ENCODE data around the gene STARD8.

The STARD8 gene

GRCh38 chrX:68693481-68694434, 46.3 kb downstream of the STARD8 start:
- DNase-seq (ENCODE audit: low spot score) = no peak

GRCh38 chrX:68694435-68695205, 47.2 kb downstream of the STARD8 start:
- DNase-seq (ENCODE audit: low spot score) = no peak

- no peak for DNase-seq (ENCODE audit: low spot score)
Observed at GRCh38 chrX:68695206-68695845, 47.9 kb downstream of the STARD8 start.

- no peak for DNase-seq (ENCODE audit: low spot score)
Observed at GRCh38 chrX:68696267-68696990, 49.0 kb downstream of the STARD8 start.

- no peak for DNase-seq (ENCODE audit: low spot score)
Observed at GRCh38 chrX:68697036-68697435, 49.6 kb downstream of the STARD8 start.

- no peak for DNase-seq (ENCODE audit: low spot score)
Observed at GRCh38 chrX:68697465-68698125, 50.1 kb downstream of the STARD8 start.

- DNase-seq (ENCODE audit: low spot score) = no peak
Observed at GRCh38 chrX:68698942-68699341, 51.5 kb downstream of the STARD8 start.

GRCh38 chrX:68699960-68700746, 52.7 kb downstream of the STARD8 start:
- no peak for DNase-seq (ENCODE audit: low spot score)

GRCh38 chrX:68703369-68703768, 55.9 kb downstream of the STARD8 start:
- DNase-seq (ENCODE audit: low spot score) = no peak

- DNase-seq (ENCODE audit: low spot score) = no peak
Observed at GRCh38 chrX:68703846-68704245, 56.4 kb downstream of the STARD8 start.

GRCh38 chrX:68705986-68706385, 58.5 kb downstream of the STARD8 start:
- DNase-seq (ENCODE audit: low spot score) = no peak

- no peak for DNase-seq (ENCODE audit: low spot score)
Observed at GRCh38 chrX:68708503-68709290, 61.2 kb downstream of the STARD8 start.

- peak; percentile 51 for DNase-seq (ENCODE audit: low spot score)
Observed at GRCh38 chrX:68710870-68711576, 63.6 kb downstream of the STARD8 start.

- DNase-seq (ENCODE audit: low spot score) = no peak
Observed at GRCh38 chrX:68711845-68712244, 64.4 kb downstream of the STARD8 start.

- no peak for DNase-seq (ENCODE audit: low spot score)
Observed at GRCh38 chrX:68714856-68715255, 67.4 kb downstream of the STARD8 start.

- no peak for DNase-seq (ENCODE audit: low spot score)
Observed at GRCh38 chrX:68717196-68717595, 69.7 kb downstream of the STARD8 start.

- DNase-seq (ENCODE audit: low spot score) = no peak
Observed at GRCh38 chrX:68717663-68718442, 70.4 kb downstream of the STARD8 start.

GRCh38 chrX:68718443-68718820, 71.0 kb downstream of the STARD8 start:
- DNase-seq (ENCODE audit: low spot score) = no peak

Measured in HuH-7.5 (cell line).